NCI-H1092 (cell line): ENCODE data around the gene IL17RB.

Experiments used
- DNase-seq: peaks from one replicate; lab custom pipeline; 2025; lab: John Stamatoyannopoulos, UW

The IL17RB gene

GRCh38 chr3:53811143-53811927 lies 35.0 kb upstream of the IL17RB start:
- no peak for DNase-seq

- no peak for DNase-seq
Observed at GRCh38 chr3:53812434-53812833, 33.9 kb upstream of the IL17RB start.

GRCh38 chr3:53813229-53813628 lies 33.1 kb upstream of the IL17RB start:
- no peak for DNase-seq

DNA sequence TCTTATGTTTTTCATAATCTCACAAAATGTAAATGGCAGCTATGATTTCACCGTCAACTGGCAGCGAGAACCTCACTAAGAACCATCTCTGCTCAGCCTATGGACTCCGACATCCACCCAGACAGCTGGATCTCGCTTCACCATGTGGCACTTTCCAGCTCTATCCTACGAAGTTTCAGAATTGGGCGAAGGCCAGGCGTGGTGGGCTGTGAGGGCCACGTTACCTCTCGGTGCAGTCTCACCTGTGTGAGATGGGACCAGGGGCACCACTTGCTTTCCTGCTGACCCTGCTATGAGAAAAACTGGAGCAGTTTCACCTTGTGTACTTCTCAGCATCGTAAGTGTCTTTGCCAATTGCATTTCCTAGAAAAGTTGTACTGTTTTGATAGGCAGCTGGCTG lies 32.5 kb upstream of the IL17RB start:
- no peak for DNase-seq

GRCh38 chr3:53815067-53815466 lies 31.3 kb upstream of the IL17RB start:
- DNase-seq: no peak

- no peak for DNase-seq
Observed at GRCh38 chr3:53815651-53816050, 30.7 kb upstream of the IL17RB start.

- no peak for DNase-seq
Observed at GRCh38 chr3:53816425-53816824, 29.9 kb upstream of the IL17RB start.

- no peak for DNase-seq
Observed at GRCh38 chr3:53817211-53817610, 29.2 kb upstream of the IL17RB start.

DNA sequence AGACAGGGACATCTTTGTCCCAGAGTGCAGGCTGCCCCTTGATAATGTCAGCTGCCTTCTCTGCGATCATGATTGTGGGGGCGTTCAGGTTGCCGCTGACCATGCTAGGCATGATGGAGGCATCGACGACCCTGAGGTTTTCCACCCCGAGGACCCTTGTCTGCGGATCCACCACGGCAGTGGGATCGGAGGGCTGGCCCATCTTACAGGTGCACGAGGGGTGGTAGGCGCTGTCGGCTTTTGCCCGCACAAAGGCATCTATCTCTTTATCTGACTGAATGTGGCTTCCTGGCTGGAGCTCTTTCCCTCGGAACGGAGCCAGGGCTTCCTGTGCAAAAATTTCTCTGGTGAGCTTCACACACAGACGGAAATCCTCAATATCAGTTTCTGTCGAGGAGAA lies 28.6 kb upstream of the IL17RB start:
- DNase-seq: no peak

GRCh38 chr3:53818221-53819162 lies 27.9 kb upstream of the IL17RB start:
- DNase-seq: no peak

GRCh38 chr3:53819163-53819868 lies 27.1 kb upstream of the IL17RB start:
- no peak for DNase-seq

DNA sequence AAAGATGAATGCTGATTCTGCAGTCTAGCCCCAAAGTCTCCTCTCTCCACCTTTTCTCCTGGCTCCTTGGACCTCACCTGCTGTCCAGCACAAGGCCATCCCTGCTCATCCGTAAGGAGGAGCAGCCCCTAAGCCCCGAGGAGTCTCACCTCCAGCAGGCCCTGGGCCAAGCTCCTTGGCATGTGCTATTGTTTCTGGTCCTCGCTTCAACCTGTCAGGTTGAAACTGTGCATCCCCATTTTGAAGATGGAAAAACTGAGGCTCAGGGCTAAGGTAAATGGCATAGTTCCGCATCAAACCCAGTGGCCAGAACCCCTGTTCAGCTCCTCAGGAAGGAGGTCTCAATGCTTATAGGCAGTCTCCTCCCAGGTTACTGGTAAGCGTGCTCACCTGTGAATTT lies 26.3 kb upstream of the IL17RB start:
- DNase-seq: no peak

DNA sequence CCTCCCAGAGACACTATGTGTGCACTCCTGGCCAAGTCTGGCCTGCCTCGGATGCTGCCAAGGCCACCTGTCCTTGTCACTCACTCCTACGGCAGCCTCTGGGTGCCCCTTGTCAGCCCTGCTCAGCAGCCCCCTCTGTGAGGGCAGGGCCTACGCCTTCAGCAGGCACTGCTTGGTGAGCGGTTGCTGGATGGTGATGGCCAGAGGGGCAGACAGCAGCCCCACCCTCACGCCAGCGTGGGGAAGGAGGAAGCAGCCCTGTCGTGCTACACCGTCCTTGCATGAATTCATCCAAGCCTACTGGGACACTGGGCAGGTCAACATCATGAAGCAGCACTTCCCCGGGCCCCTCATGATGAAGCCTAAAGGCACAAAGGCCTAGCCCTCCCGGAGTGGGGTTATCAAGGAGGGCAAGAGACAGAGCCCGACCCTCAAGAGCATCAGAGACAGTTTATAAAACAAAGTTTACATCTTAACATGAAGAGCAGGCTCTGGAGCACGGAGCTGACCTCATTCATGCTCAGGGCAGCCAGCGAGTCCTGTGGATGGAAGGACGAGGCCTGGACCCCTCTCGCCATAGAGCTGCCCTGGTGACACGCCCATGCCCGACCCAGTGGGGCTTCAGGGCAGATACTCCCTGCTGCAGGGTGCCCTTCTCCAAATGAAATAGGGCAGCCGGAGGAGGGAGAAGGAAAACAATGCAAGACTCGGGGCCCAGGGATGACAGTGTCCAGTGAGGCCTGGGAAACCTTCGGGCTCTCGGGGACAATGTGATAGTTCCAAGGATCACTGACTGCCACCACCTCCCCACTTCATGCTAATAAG lies 25.4 kb upstream of the IL17RB start:
- no peak for DNase-seq

DNA sequence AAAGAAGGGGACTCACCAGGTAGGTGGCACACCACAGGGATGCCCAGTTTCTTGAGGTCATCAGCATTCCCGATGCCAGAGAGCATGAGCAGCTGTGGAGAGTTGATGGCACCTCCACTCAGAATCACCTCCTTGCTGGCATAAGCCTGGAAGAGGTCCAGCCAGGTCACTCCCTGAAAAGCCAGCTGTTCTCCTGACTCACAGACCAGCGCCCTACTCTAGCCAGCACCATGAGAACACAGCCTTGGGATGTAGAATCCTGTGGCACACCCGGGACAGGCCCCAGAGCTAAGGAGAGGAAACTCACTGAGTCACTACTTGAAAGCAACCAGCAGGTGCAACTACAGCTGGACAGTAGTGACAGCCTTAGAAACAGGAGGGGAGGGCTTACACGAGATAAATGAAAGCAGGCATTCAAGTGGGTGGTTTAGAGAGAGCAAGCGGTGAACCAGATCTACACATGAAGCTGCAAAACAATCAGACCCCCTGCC lies 24.7 kb upstream of the IL17RB start:
- DNase-seq: no peak

DNA sequence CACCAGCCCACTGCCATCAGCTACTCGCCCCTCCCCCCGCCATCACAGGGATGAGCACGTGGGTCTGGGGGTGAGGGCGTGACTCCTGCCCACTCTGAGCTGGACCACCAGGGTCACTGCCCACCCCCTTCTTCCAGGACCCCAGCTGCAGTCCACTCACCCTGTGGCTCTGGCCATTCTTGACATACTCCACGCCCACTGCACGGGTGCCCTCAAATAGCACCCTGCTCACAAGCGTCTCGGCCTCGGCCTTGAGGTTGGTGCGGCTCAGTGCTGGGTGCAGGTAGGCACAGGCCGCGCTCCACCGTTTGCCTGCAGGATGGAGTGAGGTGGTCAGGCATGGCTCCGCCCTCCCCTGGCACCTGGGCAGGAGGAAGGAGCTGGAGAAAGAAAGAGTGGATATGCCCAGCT lies 24.0 kb upstream of the IL17RB start:
- no peak for DNase-seq

DNA sequence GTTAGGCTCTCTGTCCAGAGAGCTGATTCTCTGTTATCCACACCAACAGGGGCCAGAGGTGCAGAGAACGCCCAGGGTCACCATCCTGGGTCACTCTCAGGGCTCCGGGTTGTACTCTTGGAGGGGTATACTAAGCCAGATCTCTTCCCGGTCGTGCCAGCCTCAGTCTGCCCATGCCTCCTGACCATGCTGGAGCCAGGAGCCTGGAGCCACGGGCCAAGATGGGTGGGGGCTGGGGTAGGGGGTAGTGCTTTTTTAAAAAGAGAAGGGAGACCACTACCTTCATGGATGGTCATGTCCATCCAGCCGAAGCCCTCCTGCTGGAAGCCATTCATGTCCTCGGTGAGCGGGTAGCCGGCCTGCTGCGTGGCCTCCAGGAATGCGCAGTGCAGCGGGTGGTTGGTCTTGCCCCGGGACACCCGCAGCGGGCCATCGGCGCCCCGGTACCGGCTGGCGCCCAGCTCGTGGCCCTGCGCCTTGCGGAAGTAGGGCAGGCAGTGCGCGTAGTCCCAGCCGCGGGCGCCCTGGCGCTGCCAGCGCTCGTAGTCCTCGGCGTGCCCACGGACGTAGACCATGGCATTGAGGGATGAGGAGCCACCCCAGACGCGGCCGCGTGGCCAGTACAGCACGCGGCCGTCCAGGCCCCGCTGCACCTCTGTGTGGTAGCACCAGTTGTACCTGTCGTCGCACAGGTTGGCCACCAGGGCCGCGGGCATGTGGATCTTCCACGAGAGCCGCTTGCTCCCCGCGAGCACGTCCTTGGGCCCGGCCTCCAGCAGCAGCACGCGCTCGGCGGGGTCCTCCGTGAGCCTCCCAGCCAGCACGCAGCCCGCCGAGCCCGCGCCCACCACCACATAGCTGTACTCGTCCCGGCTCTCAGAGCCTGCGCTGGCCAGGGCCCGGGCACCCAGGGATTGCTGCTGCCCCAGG lies 23.1 kb upstream of the IL17RB start:
- DNase-seq: no peak

DNA sequence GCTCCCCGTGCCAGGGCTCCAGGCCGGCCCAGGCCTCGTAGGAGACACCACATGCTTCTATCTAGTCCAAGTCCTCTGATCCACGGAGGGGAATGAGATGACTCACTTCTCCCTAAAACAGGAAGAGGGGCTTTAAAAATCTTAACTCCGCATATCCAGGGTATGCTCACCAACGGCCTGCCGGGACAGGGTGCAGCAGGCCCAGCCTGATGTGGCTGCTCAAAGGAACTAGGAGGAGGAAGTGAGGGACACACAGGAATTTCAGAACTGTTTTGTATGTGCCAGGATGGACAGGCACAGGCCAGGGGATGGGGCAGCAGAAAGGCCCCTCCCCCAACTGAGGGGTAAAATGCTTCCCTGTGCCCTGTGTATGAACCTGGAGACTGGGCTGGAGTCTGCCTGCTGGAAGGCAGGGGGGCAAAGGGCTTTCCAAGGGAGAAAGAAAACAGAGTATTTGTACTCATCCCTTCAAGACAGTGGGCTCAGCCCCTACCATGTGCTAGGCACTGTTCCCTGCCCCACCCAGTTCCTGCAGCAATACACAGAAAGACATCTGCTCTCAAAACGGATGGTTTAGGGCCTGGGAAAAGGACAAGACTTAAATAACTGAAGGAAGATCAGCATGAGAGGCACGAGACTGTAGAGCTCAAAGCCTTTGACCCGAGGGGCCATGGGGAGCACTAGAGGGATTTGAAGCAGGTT lies 22.3 kb upstream of the IL17RB start:
- DNase-seq: no peak

- DNase-seq: no peak
Observed at GRCh38 chr3:53824795-53825194, 21.6 kb upstream of the IL17RB start.

- DNase-seq: no peak
Observed at GRCh38 chr3:53826048-53826447, 20.3 kb upstream of the IL17RB start.

- no peak for DNase-seq
Observed at GRCh38 chr3:53828581-53828980, 17.8 kb upstream of the IL17RB start.
